Kidney (tissue), 14 donors: ENCODE results near the gene ZNF473. TPM values are rescaled to one million over a fixed set of nuclear protein-coding genes. Genes with fewer than 3 reads are reported as not detected.

Experiments used
- DNase-seq, 5 donors: peaks; one replicate each; pipeline ENCODE4 v3.0.0-alpha.2; 2013 to 2020
- FAIRE-seq: peaks from 2 replicates; lab custom pipeline; 2012; peaks lifted over from hg19 to GRCh38; lab: Jason Lieb, UNC
- H3K27ac ChIP-seq, 2 donors: one replicate each; pipeline ENCODE4 v1.7.0; 2013; ENCODE audit warnings: low read depth in 2 of 2, low read length in 2 of 2, inconsistent platforms in 1 of 2
- H3K27me3 ChIP-seq: one replicate; pipeline ENCODE4 v1.7.1; 2013; ENCODE audit warnings: low read length, inconsistent platforms; ENCODE audit not compliant: control insufficient read depth, insufficient read depth
- H3K36me3 ChIP-seq, 3 donors: one replicate each; pipeline versions ENCODE4 v1.7.0 to v1.7.1; 2013; ENCODE audit warnings: low read length in 3 of 3, control low read depth in 1 of 3, inconsistent platforms in 1 of 3; ENCODE audit not compliant: insufficient read depth in 3 of 3, control insufficient read depth in 2 of 3
- H3K4me1 ChIP-seq, 3 donors: one replicate each; pipeline versions ENCODE4 v1.7.0 to v1.7.1; 2013; ENCODE audit warnings: low read length in 3 of 3, inconsistent platforms in 1 of 3, low read depth in 1 of 3; ENCODE audit not compliant: control insufficient read depth in 2 of 3, insufficient read depth in 2 of 3
- H3K4me3 ChIP-seq, 3 donors: one replicate each; pipeline versions ENCODE4 v1.7.0 to v1.8.1; 2013; ENCODE audit warnings: low read length in 3 of 3, control low read depth in 1 of 3, inconsistent platforms in 1 of 3
- H3K9ac ChIP-seq, 3 donors: one replicate each; pipeline versions ENCODE4 v1.7.0 to v1.7.1; 2013; ENCODE audit warnings: low read length in 3 of 3, control low read depth in 1 of 3, inconsistent platforms in 1 of 3
- H3K9me3 ChIP-seq, 3 donors: one replicate each; pipeline versions ENCODE4 v1.7.0 to v1.7.1; 2013; ENCODE audit warnings: low read length in 3 of 3, control low read depth in 1 of 3, inconsistent platforms in 1 of 3; ENCODE audit not compliant: control insufficient read depth in 2 of 3, insufficient read depth in 1 of 3
- intact Hi-C: fragments of 100-400 bp; cut with DNase I; formaldehyde crosslinking; loops from one replicate; pipeline ENCODE4 v1.11.1; 2022
- polyA plus RNA-seq: library from polyadenylated mRNA; stranded (reverse); fragments of 350-450 nt; fragmentation: Illumina TruSeq; extraction: RNeasy Lipid Tissue Mini Kit (QIAGEN cat#74804); gene quantifications from one replicate; pipeline ENCODE4 v1.2.3, GENCODE V29; 2014; ENCODE audit warnings: low read depth, low replicate concordance; ENCODE audit not compliant: insufficient read depth
- total RNA-seq: library from RNA; stranded (reverse); fragmentation: NEBNext Ultra II Directional; extraction: Animal tissue kit (Norgen Biotek cat#: 25700); gene quantifications from one replicate; pipeline ENCODE4 v1.2.1, GENCODE V29; 2021
- TF ChIP-seq, protein P1 (sequence below): IDR thresholded peaks from 3 replicates; pipeline ENCODE4 v1.5.1; 2012; ENCODE audit warnings: mild to moderate bottlenecking, moderate library complexity, borderline replicate concordance; ENCODE audit not compliant: insufficient read depth; ENCODE audit errors: extremely low read depth
- donor health status: control.
- donor health status: control.
- donor health status: control.
- donor health status: control.
- donor health status: control.
- donor health status: DM: yes; HTN: yes; CAD: no.
- donor health status: Normal renal cell carcinoma (clear cell type).

Gene ZNF473
- total and polyA plus RNA-seq, 2 donors from 2014 or later: 2.6 to 10.7 TPM

- peaks cover 0 to 30% (median 21%) of the 10 kb centered on the region in 3 donors for H3K36me3 ChIP-seq
- peak in 2 of 5 donors; percentile 19 to 44 for DNase-seq
- H3K9ac ChIP-seq: no peak overlapping the region
- TF ChIP-seq, protein P1, sequence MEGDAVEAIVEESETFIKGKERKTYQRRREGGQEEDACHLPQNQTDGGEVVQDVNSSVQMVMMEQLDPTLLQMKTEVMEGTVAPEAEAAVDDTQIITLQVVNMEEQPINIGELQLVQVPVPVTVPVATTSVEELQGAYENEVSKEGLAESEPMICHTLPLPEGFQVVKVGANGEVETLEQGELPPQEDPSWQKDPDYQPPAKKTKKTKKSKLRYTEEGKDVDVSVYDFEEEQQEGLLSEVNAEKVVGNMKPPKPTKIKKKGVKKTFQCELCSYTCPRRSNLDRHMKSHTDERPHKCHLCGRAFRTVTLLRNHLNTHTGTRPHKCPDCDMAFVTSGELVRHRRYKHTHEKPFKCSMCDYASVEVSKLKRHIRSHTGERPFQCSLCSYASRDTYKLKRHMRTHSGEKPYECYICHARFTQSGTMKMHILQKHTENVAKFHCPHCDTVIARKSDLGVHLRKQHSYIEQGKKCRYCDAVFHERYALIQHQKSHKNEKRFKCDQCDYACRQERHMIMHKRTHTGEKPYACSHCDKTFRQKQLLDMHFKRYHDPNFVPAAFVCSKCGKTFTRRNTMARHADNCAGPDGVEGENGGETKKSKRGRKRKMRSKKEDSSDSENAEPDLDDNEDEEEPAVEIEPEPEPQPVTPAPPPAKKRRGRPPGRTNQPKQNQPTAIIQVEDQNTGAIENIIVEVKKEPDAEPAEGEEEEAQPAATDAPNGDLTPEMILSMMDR: peak; percentile 71
- FAIRE-seq: no peak
- H3K9me3 ChIP-seq: no peaks in the 10 kb centered on the region
- no peaks in the 10 kb centered on the region for H3K27me3 ChIP-seq
- intact Hi-C loops: no loop called here
- no peak overlapping the region for H3K27ac ChIP-seq
- H3K4me3 ChIP-seq: no peak overlapping the region
- no peaks in the 10 kb centered on the region for H3K4me1 ChIP-seq
Measured at GRCh38 chr19:49983645-49984229, 42.1 kb upstream of the ZNF473 start.

DNA sequence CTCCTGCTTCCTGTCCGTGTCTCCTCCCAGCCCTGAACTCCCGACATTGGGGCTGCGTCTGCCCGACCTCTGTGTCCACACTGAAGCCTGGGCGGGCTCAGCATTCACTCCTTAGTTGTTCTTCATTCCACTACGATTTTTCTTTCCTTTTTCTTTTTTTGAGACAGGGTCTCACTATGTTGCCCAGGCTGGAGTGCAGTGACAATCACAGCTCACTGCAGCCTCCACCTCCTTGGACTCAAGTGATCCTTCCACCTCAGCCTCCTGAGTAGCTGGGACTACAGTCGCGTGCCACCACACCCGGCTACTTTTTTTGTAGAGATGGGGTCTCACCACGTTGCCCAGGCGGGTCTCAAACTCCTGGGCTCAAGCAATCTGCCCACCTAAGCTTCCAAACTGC is 41.3 kb upstream of the ZNF473 start:
- TF ChIP-seq, protein P1: no peak
- intact Hi-C loops: no loop called here
- H3K36me3 ChIP-seq: peaks cover 0 to 27% (median 26%) of the 10 kb centered on the region in 3 donors
- no peaks in the 10 kb centered on the region for H3K9me3 ChIP-seq
- H3K27ac ChIP-seq: no peak overlapping the region
- H3K27me3 ChIP-seq: no peaks in the 10 kb centered on the region
- FAIRE-seq: no peak
- no peaks in the 10 kb centered on the region for H3K4me1 ChIP-seq
- H3K4me3 ChIP-seq: no peak overlapping the region
- no peak overlapping the region for H3K9ac ChIP-seq
- no peak for DNase-seq

DNA sequence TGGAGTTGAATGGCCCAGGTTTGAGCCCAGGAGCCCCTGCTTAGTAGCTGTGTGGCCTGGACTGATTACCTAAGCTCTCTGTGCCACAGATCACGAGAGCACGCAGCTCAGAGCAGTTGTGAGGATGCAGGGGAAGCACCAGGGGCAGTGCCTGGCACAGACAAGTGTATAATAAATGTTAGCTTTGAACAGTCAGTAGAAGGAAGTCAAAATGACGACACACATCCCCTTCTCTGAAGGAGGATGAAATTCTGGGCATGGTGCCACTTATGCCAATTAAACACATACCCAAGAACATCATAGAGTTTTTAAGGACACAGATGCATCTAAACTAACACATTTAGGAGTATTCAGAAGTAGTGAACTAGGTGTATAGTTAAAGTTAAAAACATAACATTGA is 39.9 kb upstream of the ZNF473 start:
- H3K9ac ChIP-seq: no peak overlapping the region
- DNase-seq (no peak), FAIRE-seq (no peak)
- TF ChIP-seq, protein P1: no peak
- H3K9me3 ChIP-seq: no peaks in the 10 kb centered on the region
- no peak overlapping the region for H3K4me3 ChIP-seq
- intact Hi-C loops: loop anchor here (5.0 kb wide), 1 partner anchor 49 kb away; no protein-coding TSS in a partner anchor
- H3K27me3 ChIP-seq: no peaks in the 10 kb centered on the region
- H3K36me3 ChIP-seq: peaks cover 0 to 29% (median 27%) of the 10 kb centered on the region in 3 donors
- no peaks in the 10 kb centered on the region for H3K4me1 ChIP-seq
- no peak overlapping the region for H3K27ac ChIP-seq
